NCI-H1436 (cell line): ENCODE measurements around the gene CUL4B.
"Not testable (repeated sequence)": the region's sequence is repeated elsewhere in the genome, so short reads cannot be mapped to it uniquely, and the experiment has no call there.

ENCODE experiments used
- DNase-seq: peaks from one replicate; lab custom pipeline; 2025; lab: John Stamatoyannopoulos, UW

The CUL4B gene

GRCh38 chrX:120522820-120523219 is 37.9 kb downstream of the CUL4B start:
- DNase-seq, result no peak

- DNase-seq, result no peak
These were observed 42.8 kb downstream of the CUL4B start for GRCh38 chrX:120517936-120518335.

- DNase-seq, result no peak
These were observed 46.5 kb downstream of the CUL4B start for GRCh38 chrX:120514236-120514635.

GRCh38 chrX:120512627-120513026 is 48.1 kb downstream of the CUL4B start:
- DNase-seq, result no peak

GRCh38 chrX:120512222-120512621 is 48.5 kb downstream of the CUL4B start:
- no peak for DNase-seq

- DNase-seq, result no peak
These were observed 56.2 kb downstream of the CUL4B start for GRCh38 chrX:120504569-120504968.

GRCh38 chrX:120499301-120500072 is 61.3 kb downstream of the CUL4B start:
- no peak for DNase-seq

GRCh38 chrX:120490119-120490518 is 70.6 kb downstream of the CUL4B start:
- not testable (repeated sequence) for DNase-seq

GRCh38 chrX:120486786-120487185 is 74.0 kb downstream of the CUL4B start:
- no peak for DNase-seq

- DNase-seq, result peak; percentile 77
These were observed 74.9 kb downstream of the CUL4B start for GRCh38 chrX:120485638-120486520.

GRCh38 chrX:120485315-120485637 is 75.5 kb downstream of the CUL4B start:
- no peak for DNase-seq

- no peak for DNase-seq
These were observed 83.3 kb downstream of the CUL4B start for GRCh38 chrX:120477453-120477852.

GRCh38 chrX:120476714-120477113 is 84.0 kb downstream of the CUL4B start:
- DNase-seq, result no peak

GRCh38 chrX:120475447-120475846 is 85.3 kb downstream of the CUL4B start:
- peak; percentile 13 for DNase-seq
